Measurements from ENCODE around the gene FBLN1. TPM values are rescaled to one million over a fixed set of nuclear protein-coding genes. Genes with fewer than 3 reads are reported as not detected.
"Not testable (repeated sequence)": the region's sequence is repeated elsewhere in the genome, so short reads cannot be mapped to it uniquely, and the experiment has no call there.

The FBLN1 gene
- total RNA-seq, 1 donor = 256 TPM

- no peak for DNase-seq (ENCODE audit: low read depth)
- no peak for TF ChIP-seq CTCF (IDR thresholded peaks at IDR 0.05; ENCODE audit: insufficient read depth, low read depth, low read length)
- no peak overlapping the region for H3K4me3 ChIP-seq (ENCODE audit: low read depth, low read length)
These were observed 29.0 kb downstream of the FBLN1 start for GRCh38 chr22:45531441-45532234.

- TF ChIP-seq CTCF (IDR thresholded peaks at IDR 0.05; ENCODE audit: insufficient read depth, low read depth, low read length) = no peak
- no peak overlapping the region for H3K4me3 ChIP-seq (ENCODE audit: low read depth, low read length)
- DNase-seq (ENCODE audit: low read depth) = no peak
These were observed 29.6 kb downstream of the FBLN1 start for GRCh38 chr22:45532235-45532631.

GRCh38 chr22:45533703-45534102, 31.0 kb downstream of the FBLN1 start:
- TF ChIP-seq CTCF (IDR thresholded peaks at IDR 0.05; ENCODE audit: insufficient read depth, low read depth, low read length) = no peak
- H3K4me3 ChIP-seq (ENCODE audit: low read depth, low read length) = no peak overlapping the region
- no peak for DNase-seq (ENCODE audit: low read depth)

- H3K4me3 ChIP-seq (ENCODE audit: low read depth, low read length) = no peak overlapping the region
- DNase-seq (ENCODE audit: low read depth) = peak; percentile 95
- TF ChIP-seq CTCF (IDR thresholded peaks at IDR 0.05; ENCODE audit: insufficient read depth, low read depth, low read length) = no peak
These were observed 31.9 kb downstream of the FBLN1 start for GRCh38 chr22:45534339-45535192.

GRCh38 chr22:45535290-45535689, 32.6 kb downstream of the FBLN1 start:
- no peak overlapping the region for H3K4me3 ChIP-seq (ENCODE audit: low read depth, low read length)
- TF ChIP-seq CTCF (IDR thresholded peaks at IDR 0.05; ENCODE audit: insufficient read depth, low read depth, low read length) = no peak
- peak; percentile 93 for DNase-seq (ENCODE audit: low read depth)

- DNase-seq (ENCODE audit: low read depth); H3K4me3 ChIP-seq (ENCODE audit: low read depth, low read length): not testable (repeated sequence)
These were observed 33.2 kb downstream of the FBLN1 start for GRCh38 chr22:45535835-45536234.

GRCh38 chr22:45537734-45538181, 35.1 kb downstream of the FBLN1 start:
- peak; percentile 72 for DNase-seq (ENCODE audit: low read depth)
- TF ChIP-seq CTCF (IDR thresholded peaks at IDR 0.05; ENCODE audit: insufficient read depth, low read depth, low read length) = no peak
- no peak overlapping the region for H3K4me3 ChIP-seq (ENCODE audit: low read depth, low read length)

All from fibroblast of villous mesenchyme (primary cell).